Osteoblast (primary cell): ENCODE data around the gene GRM2. TPM values are rescaled to one million over a fixed set of nuclear protein-coding genes. Genes with fewer than 3 reads are reported as not detected.
A peak's percentile ranks its signal among the peaks of the same experiment; 100 is the strongest.

Experiments used
- DNase-seq: peaks from one replicate; pipeline ENCODE4 v3.0.0; 2011; ENCODE audit warnings: low spot score, mixed read lengths; ENCODE audit not compliant: insufficient read length; ENCODE audit errors: missing footprints
- H2AFZ ChIP-seq: 2 replicates; pipeline ENCODE4 v1.6.0; 2011; ENCODE audit warnings: mild to moderate bottlenecking, low read length
- H3K27ac ChIP-seq: 2 replicates; pipeline ENCODE4 v1.5.1; 2011; ENCODE audit warnings: mild to moderate bottlenecking, low read depth, low read length, moderate library complexity
- H3K27me3 ChIP-seq: 2 replicates; pipeline ENCODE4 v1.6.0; 2012; ENCODE audit warnings: mild to moderate bottlenecking, control low read depth, inconsistent platforms, low read length, moderate library complexity; ENCODE audit not compliant: insufficient read depth
- H3K36me3 ChIP-seq: 2 replicates; pipeline ENCODE4 v1.5.1; 2011; ENCODE audit warnings: mild to moderate bottlenecking, low read length, control low read depth, moderate library complexity; ENCODE audit not compliant: insufficient read depth
- H3K4me1 ChIP-seq: 2 replicates; pipeline ENCODE4 v1.5.1; 2011; ENCODE audit warnings: mild to moderate bottlenecking, low read length, control low read depth, moderate library complexity; ENCODE audit not compliant: insufficient read depth
- H3K4me2 ChIP-seq: 2 replicates; pipeline ENCODE4 v1.6.0; 2011; ENCODE audit warnings: mild to moderate bottlenecking, low read length; ENCODE audit not compliant: insufficient read depth
- H3K4me3 ChIP-seq: fragments of 200-600 bp; sonication (generic); 3 replicates; pipeline ENCODE4 v1.5.1; 2012; ENCODE audit warnings: mild to moderate bottlenecking, low read length, inconsistent platforms; ENCODE audit not compliant: insufficient read depth
- H3K79me2 ChIP-seq: 2 replicates; pipeline ENCODE4 v1.6.0; 2012; ENCODE audit warnings: mild to moderate bottlenecking, low read length, control low read depth, inconsistent platforms; ENCODE audit not compliant: insufficient read depth
- H3K9me3 ChIP-seq: 2 replicates; pipeline ENCODE4 v1.5.1; 2011; ENCODE audit warnings: low read depth, low read length, control low read depth
- H4K20me1 ChIP-seq: 2 replicates; pipeline ENCODE4 v1.6.0; 2012; ENCODE audit warnings: mild to moderate bottlenecking, low read length, control low read depth; ENCODE audit not compliant: insufficient read depth
- total RNA-seq: library from RNA; depleted of rRNA; stranded (reverse); fragments of >200 nt; gene quantifications from 2 replicates; pipeline ENCODE4 v1.2.3, GENCODE V29; 2012
- TF ChIP-seq, protein P1 (sequence below): IDR thresholded peaks from 2 replicates; pipeline ENCODE4 v1.5.1; 2011; ENCODE audit warnings: mild to moderate bottlenecking, low read depth, low read length, moderate library complexity; ENCODE audit errors: extremely low read depth

Gene GRM2
- total RNA-seq, 1 donor, result not detected

- DNase-seq, result peak; percentile 99
- Histone ChIP-seq H3K4me3 (peak within 1 kb of the TSS; percentile 92), H3K27me3 (no peaks in the 10 kb centered on the region), H3K79me2 (peaks cover 14% of the 10 kb centered on the region), H3K36me3 (no peaks in the 10 kb centered on the region), H2AFZ (peak within 1 kb of the TSS; percentile 79), H3K27ac (peak within 1 kb of the TSS; percentile 54), H3K9me3 (no peaks in the 10 kb centered on the region), H3K4me1 (peaks cover 31% of the 10 kb centered on the region), H4K20me1 (peaks cover 29% of the 10 kb centered on the region), H3K4me2 (peak within 1 kb of the TSS; percentile 91)
- TF ChIP-seq, protein P1, sequence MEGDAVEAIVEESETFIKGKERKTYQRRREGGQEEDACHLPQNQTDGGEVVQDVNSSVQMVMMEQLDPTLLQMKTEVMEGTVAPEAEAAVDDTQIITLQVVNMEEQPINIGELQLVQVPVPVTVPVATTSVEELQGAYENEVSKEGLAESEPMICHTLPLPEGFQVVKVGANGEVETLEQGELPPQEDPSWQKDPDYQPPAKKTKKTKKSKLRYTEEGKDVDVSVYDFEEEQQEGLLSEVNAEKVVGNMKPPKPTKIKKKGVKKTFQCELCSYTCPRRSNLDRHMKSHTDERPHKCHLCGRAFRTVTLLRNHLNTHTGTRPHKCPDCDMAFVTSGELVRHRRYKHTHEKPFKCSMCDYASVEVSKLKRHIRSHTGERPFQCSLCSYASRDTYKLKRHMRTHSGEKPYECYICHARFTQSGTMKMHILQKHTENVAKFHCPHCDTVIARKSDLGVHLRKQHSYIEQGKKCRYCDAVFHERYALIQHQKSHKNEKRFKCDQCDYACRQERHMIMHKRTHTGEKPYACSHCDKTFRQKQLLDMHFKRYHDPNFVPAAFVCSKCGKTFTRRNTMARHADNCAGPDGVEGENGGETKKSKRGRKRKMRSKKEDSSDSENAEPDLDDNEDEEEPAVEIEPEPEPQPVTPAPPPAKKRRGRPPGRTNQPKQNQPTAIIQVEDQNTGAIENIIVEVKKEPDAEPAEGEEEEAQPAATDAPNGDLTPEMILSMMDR, result no peak
Measured at GRCh38 chr3:51670823-51671733, 35.8 kb upstream of the GRM2 start, which contains the start of gene TEX264. Gene TEX264, plus strand, starts transcription at chr3:51671252. Its CDS starts 3,053 bp downstream, at chr3:51674305.

DNA sequence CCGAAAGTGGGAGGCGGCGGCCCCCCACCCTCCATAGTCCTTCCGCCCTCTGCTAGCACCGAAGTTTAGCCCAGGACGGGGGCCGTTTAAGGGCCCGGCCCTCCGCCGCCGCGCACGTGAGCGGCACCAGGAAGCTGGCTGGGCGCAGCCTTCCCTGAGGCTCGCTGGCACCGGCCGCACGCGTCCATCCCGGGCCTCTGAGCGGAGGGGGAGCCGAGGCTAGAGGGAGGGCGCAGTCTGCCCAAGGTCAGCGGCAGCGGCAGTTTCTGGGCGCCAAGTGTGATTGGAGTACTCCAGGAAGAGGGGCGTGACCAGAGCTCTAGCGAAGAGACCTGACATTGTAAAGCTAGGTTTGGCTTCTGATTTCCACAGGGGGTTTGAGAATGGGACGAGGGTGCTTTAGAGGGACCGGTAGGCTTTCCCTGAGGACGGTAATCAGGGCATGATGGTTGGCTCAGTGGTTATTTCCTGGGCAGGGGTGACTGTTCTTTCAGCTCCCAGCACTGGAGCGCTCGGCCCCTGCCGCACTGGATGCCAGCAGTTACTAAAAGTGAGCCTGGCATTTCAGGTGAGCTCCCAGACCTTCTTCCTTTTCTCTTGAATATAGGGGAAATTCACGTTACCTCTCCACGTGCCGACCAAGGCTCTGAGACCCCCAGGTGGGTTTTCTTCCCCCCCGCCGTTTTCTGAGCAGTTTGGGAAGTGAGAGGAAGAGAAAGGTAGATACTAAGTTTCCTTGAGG is 35.0 kb upstream of the GRM2 start:
- TF ChIP-seq, protein P1, result no peak
- Histone ChIP-seq H3K9me3 (no peaks in the 10 kb centered on the region), H3K79me2 (peaks cover 22% of the 10 kb centered on the region), H2AFZ (peak overlapping the region; percentile 79), H3K4me1 (peaks cover 31% of the 10 kb centered on the region), H4K20me1 (peaks cover 29% of the 10 kb centered on the region), H3K4me3 (peak overlapping the region; percentile 92), H3K27me3 (no peaks in the 10 kb centered on the region), H3K36me3 (peaks cover 3% of the 10 kb centered on the region), H3K4me2 (peak overlapping the region; percentile 91), H3K27ac (peak overlapping the region; percentile 54)
- DNase-seq, result peak; percentile 98

- Histone ChIP-seq H4K20me1 (peaks cover 40% of the 10 kb centered on the region), H3K4me2 (no peak overlapping the region), H2AFZ (no peak overlapping the region), H3K4me3 (no peak overlapping the region), H3K36me3 (peaks cover 8% of the 10 kb centered on the region), H3K4me1 (peaks cover 31% of the 10 kb centered on the region), H3K9me3 (no peaks in the 10 kb centered on the region), H3K27ac (no peak overlapping the region), H3K79me2 (peaks cover 35% of the 10 kb centered on the region), H3K27me3 (no peaks in the 10 kb centered on the region)
- no peak for DNase-seq
- TF ChIP-seq, protein P1, result no peak
Measured at GRCh38 chr3:51673181-51673801, 33.6 kb upstream of the GRM2 start.
